ENCODE measurements around the gene ASIC4.

ASIC4 gene

DNA sequence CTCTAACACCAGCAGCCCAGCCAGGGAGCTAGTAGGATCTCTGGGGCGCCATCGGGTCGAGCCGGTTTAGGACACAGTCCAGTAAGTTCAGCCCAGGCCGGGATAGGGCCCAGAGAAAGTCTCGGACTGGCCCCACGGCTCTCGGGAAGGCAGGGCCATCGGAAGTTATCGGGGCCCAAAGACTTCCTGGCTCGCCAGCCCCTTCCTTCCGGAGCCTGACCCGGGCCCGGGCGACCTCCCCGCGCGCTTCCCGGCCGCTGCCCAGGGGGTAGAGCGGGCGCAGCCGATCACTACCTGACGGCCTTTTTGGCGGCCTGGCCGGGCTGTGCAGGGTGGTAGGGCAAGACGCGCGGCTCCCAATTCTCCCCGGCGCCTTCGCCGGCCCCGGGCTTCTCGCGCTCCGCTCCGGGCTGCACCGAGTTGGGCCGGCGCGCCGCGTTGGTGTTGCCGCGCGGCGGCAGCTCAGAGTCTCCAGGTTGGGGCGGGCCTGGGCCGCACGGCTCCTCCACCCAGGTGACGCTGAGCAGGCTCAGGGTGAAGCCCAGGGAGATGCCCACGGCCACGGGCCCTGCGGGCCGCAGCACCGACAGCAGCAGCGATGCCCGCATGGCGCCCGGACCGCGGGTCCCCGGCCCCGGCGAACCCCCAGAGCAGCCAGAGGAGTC lies 28.8 kb downstream of the ASIC4 start:
- peak overlapping the region; percentile 46 for H3K4me3 ChIP-seq (ENCODE audit: low read depth, low read length)
- DNase-seq (ENCODE audit: low read depth): peak; percentile 56
- no peak for TF ChIP-seq MYC (IDR thresholded peaks at IDR 0.05; ENCODE audit: low read depth, low read length)

DNA sequence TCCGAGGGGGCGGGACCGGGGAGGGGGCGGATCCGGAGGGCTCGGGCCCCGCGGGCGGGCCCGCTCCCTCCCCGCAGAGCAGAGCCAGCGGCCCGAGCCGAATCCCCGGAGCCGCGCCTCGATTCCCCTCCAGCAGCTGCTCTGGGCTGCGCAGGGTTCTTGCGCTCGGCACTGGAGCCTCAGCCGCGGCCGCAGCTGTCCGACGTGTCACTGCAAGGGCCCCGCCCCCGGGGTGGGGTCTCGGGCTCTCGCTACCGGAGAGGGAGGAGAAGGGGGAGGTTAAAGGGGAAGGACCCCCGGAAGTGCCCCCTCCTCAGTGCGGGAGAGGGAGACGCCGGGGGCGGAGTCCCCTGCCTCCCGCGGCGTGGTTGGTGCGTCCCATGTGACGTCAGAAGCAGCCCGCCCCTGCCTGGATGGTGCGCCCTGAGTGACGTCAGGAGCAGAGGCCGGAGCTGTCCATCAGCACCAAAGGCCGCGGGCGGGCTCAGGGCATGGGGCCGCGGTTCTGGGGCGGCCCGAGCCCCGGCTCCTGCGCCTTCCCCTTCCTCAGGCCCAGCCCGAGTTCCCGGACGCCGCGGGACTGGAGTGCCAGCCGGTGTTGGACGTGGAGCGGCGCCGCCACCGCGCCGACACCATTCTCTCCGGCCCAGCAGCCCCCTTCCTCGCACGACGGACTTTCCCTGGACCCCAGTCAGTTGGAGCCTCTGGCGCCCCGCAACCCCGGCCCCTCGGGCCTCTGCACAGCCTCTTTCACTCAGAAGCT lies 29.5 kb downstream of the ASIC4 start, which contains the start of the genes CHPF and TMEM198:
Gene CHPF, minus strand, starts transcription at position 214 of the 763 bp plus-strand sequence. CDS start 271 bp downstream, outside the sequence.
Gene TMEM198, plus strand, starts transcription at position 433 of the 763 bp plus-strand sequence. CDS start 700 bp downstream, outside the sequence.
- TF ChIP-seq, protein P1, sequence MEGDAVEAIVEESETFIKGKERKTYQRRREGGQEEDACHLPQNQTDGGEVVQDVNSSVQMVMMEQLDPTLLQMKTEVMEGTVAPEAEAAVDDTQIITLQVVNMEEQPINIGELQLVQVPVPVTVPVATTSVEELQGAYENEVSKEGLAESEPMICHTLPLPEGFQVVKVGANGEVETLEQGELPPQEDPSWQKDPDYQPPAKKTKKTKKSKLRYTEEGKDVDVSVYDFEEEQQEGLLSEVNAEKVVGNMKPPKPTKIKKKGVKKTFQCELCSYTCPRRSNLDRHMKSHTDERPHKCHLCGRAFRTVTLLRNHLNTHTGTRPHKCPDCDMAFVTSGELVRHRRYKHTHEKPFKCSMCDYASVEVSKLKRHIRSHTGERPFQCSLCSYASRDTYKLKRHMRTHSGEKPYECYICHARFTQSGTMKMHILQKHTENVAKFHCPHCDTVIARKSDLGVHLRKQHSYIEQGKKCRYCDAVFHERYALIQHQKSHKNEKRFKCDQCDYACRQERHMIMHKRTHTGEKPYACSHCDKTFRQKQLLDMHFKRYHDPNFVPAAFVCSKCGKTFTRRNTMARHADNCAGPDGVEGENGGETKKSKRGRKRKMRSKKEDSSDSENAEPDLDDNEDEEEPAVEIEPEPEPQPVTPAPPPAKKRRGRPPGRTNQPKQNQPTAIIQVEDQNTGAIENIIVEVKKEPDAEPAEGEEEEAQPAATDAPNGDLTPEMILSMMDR (IDR thresholded peaks at IDR 0.05; ENCODE audit: low read depth, low read length): no peak
- TF ChIP-seq MAX (IDR thresholded peaks at IDR 0.05; ENCODE audit: low read depth, low read length) (peak; percentile 59; the same call in 1 of the 2 replicates), MYC (IDR thresholded peaks at IDR 0.05; ENCODE audit: low read depth, low read length) (peak; percentile 67; the same call in 1 of the 2 replicates), POLR2A (IDR thresholded peaks at IDR 0.05; ENCODE audit: extremely low read depth, insufficient read length) (peak; percentile 65)
- DNase-seq (ENCODE audit: low read depth): peak; percentile 99
- peak within 1 kb of the TSS; percentile 46 for H3K4me3 ChIP-seq (ENCODE audit: low read depth, low read length)

- no peak for DNase-seq (ENCODE audit: low read depth)
- no peak for TF ChIP-seq POLR2A (IDR thresholded peaks at IDR 0.05; ENCODE audit: extremely low read depth, insufficient read length)
- no peak overlapping the region for H3K4me3 ChIP-seq (ENCODE audit: low read depth, low read length)
Measured at GRCh38 chr2:219544567-219544966, 30.3 kb downstream of the ASIC4 start.

GRCh38 chr2:219545295-219545942 lies 31.1 kb downstream of the ASIC4 start:
- no peak overlapping the region for H3K4me3 ChIP-seq (ENCODE audit: low read depth, low read length)
- TF ChIP-seq, protein P1 (IDR thresholded peaks at IDR 0.05; ENCODE audit: low read depth, low read length): no peak
- TF ChIP-seq MAX (IDR thresholded peaks at IDR 0.05; ENCODE audit: low read depth, low read length): no peak
- TF ChIP-seq POLR2A (IDR thresholded peaks at IDR 0.05; ENCODE audit: extremely low read depth, insufficient read length): no peak
- no peak for TF ChIP-seq MYC (IDR thresholded peaks at IDR 0.05; ENCODE audit: low read depth, low read length)
- DNase-seq (ENCODE audit: low read depth): no peak

DNA sequence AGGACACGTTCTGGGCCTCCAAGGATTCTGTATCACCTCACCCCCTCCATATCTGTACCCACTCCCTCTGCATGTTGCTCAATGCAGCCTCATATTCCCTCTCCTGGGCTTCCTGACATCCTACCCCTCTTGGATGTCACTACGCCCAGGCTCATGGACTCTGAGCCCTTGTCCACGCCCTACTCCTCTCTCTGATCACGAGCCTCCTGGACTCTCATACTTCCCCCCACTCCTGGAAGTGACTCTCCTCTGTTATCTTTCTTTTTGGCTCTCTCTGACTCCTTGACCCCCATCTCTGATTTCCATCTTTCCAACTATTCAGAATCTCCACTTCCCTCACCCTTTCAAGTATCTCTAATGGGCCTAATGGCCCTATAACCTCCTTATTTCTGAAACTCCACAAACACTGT lies 31.7 kb downstream of the ASIC4 start:
- H3K4me3 ChIP-seq (ENCODE audit: low read depth, low read length): no peak overlapping the region
- TF ChIP-seq MYC (IDR thresholded peaks at IDR 0.05; ENCODE audit: low read depth, low read length): no peak
- TF ChIP-seq, protein P1 (IDR thresholded peaks at IDR 0.05; ENCODE audit: low read depth, low read length): no peak
- no peak for TF ChIP-seq MAX (IDR thresholded peaks at IDR 0.05; ENCODE audit: low read depth, low read length)
- TF ChIP-seq POLR2A (IDR thresholded peaks at IDR 0.05; ENCODE audit: extremely low read depth, insufficient read length): no peak
- DNase-seq (ENCODE audit: low read depth): no peak

DNA sequence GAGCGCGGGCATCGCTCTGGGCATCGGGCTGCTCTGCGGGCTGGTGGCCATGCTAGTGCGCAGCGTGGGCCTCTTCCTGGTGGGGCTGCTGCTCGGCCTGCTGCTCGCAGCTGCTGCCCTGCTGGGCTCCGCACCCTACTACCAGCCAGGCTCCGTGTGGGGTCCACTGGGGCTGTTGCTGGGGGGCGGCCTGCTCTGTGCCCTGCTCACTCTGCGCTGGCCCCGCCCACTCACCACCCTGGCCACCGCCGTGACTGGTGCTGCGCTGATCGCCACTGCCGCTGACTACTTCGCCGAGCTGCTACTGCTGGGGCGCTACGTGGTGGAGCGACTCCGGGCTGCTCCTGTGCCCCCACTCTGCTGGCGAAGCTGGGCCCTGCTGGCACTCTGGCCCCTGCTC lies 33.3 kb downstream of the ASIC4 start:
- DNase-seq (ENCODE audit: low read depth): no peak
- no peak for TF ChIP-seq POLR2A (IDR thresholded peaks at IDR 0.05; ENCODE audit: extremely low read depth, insufficient read length)
- no peak for TF ChIP-seq MAX (IDR thresholded peaks at IDR 0.05; ENCODE audit: low read depth, low read length)
- TF ChIP-seq, protein P1 (IDR thresholded peaks at IDR 0.05; ENCODE audit: low read depth, low read length): no peak
- TF ChIP-seq MYC (IDR thresholded peaks at IDR 0.05; ENCODE audit: low read depth, low read length): no peak
- H3K4me3 ChIP-seq (ENCODE audit: low read depth, low read length): no peak overlapping the region
